HTR-8/SVneo (cell line): Measurements from ENCODE around the gene ZC3H12C.

ENCODE experiments used
- DNase-seq: peaks from one replicate; pipeline ENCODE4 v3.0.0; 2011; ENCODE audit warnings: low spot score, mixed read lengths; ENCODE audit not compliant: insufficient read length
- FAIRE-seq: peaks from 2 replicates; lab custom pipeline; 2011; peaks lifted over from hg19 to GRCh38; lab: Jason Lieb, UNC

ZC3H12C gene

DNA sequence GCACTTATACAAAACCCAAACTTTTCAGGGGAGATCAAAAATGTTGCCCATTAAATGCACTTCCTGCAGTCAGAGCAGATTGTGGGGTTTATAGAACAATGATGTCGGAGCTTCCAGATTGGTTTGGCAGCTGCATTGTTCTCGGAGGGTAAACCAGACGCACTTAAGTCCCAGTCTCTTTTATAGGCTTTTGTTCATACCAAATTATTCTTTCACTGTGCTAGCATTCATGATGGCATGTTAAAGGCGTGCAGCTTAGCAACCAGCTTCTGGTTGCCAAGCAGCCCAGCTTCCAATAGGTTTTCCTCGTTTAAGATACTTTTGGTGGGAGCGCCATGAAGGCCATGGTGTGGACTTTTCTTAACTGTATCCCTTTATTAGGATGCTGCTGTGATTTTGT is 40.9 kb downstream of the ZC3H12C start:
- FAIRE-seq (no peak), DNase-seq (no peak)

DNA sequence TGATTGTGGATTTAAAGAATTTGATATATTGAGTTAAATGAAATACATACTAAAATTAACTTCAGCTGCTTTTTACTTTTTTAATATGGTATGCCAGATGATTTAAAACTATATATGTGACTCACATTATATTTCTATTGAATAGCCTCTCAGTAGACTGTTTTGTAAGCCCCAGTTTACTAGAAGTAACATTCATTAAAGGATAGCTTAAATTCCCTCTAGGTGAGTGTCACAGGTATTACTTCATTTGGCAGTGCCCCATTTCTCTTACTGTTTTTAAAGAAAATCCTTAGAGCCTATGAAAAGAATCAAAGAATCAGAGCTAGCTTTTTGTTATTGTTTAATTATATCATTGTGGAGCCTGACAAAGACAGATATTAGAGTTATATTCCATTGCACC is 48.6 kb downstream of the ZC3H12C start:
- FAIRE-seq = no peak
- no peak for DNase-seq

DNA sequence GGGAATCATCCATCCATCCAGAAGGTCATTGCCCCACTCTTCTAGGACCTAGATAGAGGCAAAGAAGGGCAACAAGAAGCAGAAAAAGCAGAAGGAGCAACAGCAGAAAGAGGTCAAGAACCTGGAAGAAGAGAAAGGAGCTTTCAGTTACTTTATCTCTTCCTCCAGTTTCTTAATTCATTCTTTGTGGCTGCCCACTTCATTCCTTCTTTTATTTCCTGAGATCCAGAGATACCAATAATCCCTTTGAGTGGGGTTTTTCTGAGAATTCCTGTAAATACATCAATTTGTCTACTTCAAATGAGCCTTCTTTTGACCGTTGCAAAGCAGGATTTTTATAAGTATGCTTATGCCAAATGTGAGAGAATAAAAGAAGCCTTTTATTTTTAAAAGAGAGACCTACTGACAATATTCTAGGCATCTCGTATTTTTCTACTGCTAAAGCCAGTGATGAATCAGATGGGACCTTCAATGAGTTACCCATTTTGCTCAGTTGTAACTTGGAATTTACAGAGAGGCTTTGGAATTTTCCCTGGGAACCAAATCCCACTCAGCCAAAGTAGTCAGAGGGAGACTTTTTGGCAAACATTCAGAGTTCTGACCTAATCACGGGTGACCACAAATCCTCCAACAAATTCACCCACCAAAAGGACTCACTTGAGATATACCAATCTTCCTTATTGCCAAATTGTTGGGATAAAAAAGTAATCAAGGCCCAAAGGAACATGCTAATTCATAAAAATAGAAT is 54.9 kb downstream of the ZC3H12C start:
- FAIRE-seq (no peak), DNase-seq (peak; percentile 32)

DNA sequence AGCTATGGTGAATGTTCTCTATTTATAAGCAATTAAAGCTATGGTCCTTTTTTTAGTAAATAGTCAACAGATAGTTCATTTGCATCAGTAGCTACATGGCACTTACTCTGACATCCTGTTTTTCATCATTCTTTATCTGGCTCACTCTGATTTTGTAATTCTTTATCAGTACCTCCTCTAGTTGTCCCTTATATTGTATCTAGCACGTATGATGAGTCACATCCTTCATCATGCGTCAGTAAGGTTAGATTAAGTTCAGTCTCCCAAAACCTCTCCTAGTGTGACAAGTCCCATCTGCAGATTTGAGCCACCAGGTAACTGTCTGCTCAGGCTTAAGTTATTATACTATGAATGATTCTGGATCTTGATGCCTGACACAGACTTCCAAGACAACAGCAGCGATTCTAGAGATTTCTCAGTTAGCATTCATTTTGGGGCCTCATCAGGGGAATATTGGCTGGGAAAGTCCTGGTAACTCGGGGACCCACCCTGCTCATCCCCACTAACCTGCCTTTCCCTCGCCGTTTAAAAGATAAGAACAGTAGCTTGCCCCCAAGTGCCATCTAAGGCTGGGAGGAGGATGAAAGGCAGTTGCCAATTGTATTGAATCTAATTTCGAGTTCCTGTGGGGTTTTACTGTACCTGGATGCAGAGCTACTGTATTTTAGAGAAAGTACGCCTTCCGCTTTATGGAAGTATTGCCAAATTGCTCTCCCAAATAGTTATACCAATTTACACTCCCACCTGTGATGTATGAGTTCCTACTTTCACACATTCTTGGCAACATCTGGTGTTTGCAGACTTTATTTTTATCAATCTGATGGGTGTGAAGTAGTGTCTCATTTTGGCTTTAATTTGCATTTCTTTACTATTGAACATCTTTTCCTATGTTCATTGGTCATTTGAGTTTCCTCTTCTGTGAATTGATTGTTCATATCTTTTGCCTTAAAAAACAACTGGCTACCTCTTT is 55.9 kb downstream of the ZC3H12C start:
- DNase-seq (peak; percentile 45), FAIRE-seq (peak; percentile 86)

- peak; percentile 26 for FAIRE-seq
- DNase-seq = no peak
Measured at GRCh38 chr11:110152199-110152598, 59.0 kb downstream of the ZC3H12C start.

DNA sequence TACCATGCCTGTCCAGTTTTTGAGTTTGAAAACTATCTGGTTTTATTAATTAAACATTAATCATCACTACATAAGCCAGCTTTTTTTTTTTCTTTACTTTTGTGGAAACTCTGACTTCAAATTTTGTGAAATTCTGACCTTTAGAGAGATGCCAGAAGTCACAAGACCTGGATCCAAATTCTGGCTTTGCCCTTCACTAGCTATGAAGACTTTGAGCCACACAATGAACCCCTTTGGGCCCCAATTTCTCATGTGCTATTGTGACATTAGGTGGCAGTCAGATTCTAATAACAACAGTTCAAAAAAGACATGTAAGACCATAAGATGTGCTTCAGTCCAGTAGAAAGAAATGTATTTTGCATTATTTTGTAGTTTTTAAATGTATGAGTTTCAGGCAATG is 60.3 kb downstream of the ZC3H12C start:
- no peak for DNase-seq
- no peak for FAIRE-seq

GRCh38 chr11:110156503-110156902 is 63.3 kb downstream of the ZC3H12C start:
- DNase-seq (no peak), FAIRE-seq (no peak)

- DNase-seq (no peak), FAIRE-seq (no peak)
Measured at GRCh38 chr11:110158317-110159200, 65.4 kb downstream of the ZC3H12C start.

GRCh38 chr11:110159476-110159875 is 66.3 kb downstream of the ZC3H12C start:
- DNase-seq (no peak), FAIRE-seq (no peak)

- DNase-seq = no peak
- no peak for FAIRE-seq
Measured at GRCh38 chr11:110160016-110160415, 66.8 kb downstream of the ZC3H12C start.

DNA sequence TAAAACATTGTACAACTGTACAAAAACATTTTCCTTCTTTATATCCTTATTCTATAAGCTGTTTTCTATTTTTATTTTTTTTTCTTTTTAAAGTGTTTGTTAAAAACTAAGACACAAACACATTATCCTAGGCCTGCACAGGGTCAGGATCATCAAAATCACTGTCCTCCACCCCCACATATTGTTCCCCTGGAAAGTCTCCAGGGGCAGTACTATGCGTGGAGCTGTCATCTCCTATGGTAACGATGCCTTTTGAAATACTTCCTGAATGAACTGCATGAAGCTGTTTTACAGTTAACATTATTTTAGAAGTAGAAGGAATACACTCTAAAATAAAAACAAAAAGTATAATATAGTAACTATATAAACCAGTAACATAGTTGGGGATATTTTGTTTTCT is 67.2 kb downstream of the ZC3H12C start:
- FAIRE-seq (no peak), DNase-seq (no peak)

DNA sequence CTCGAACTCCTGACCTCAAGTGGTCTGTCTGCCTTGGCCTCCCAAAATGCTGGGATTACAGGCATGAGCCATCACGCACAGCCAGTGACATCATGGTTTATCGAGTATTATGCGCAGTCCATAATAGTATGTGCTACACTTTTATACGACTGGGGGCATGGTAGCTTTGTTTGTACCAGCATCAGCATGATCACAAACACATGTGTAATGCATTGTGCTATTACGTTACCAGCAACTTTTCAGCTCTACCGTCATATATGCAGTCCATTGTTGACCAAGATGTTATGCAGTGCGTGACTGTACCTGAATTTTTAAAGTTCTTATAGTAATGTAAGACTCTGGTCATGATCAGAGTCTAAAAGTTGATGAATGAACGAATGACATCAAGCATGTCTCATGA is 67.9 kb downstream of the ZC3H12C start:
- FAIRE-seq (peak; percentile 4), DNase-seq (no peak)

DNA sequence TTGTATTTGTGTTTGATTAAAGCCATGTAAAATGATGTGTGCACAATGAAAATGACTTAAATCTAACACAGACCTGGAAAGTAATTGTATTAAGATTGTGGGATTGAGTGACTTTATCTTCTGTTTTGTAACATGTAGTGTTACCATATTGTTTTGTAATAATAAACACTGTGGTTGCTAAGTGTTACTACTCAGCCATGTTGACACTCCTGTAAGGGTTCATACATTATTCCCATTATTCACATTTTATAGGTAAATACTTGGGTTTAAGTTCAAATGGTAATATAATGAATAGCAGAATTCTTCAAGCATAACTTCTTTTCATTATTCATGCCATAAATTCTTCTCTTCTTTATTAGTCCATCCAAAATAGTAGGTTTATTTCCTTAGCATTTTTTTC is 69.0 kb downstream of the ZC3H12C start:
- DNase-seq (no peak), FAIRE-seq (no peak)

GRCh38 chr11:110165039-110165925 is 72.1 kb downstream of the ZC3H12C start:
- FAIRE-seq (no peak), DNase-seq (no peak)

DNA sequence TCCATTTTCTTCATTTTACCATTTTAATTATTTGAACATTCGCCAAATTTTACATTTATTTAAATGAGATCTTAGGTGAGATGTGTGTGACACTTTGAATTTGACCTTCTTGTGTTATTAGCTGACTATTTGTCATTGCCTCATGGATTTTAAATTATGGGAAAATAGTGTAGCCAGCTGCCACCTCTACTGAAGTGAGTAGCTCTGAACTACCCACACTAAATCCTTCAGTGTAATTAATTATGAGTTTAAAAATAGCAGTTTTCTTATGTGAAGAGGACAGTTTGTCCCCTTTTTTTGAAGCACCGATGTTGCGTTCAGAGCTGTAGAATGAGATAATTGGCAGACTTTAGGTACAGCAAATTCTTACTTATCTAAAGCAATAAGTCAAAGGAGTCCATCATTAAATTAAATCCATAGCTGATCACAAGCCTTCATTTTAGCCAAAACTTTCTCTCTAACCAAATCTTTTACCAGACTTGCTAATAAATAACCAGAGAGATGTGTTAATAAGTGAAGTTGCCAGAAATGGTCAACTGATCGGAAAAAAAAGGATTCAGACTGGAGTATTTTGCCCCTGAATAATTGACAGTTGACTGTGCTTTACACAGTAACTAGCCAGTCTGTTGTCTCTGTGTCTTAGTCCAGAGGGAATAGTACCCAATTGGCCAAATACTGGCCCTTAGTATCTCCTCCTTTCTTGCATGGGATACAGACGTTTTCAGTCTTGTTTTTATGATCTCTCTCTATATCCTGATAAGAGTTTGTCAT is 75.0 kb downstream of the ZC3H12C start:
- no peak for FAIRE-seq
- no peak for DNase-seq

DNA sequence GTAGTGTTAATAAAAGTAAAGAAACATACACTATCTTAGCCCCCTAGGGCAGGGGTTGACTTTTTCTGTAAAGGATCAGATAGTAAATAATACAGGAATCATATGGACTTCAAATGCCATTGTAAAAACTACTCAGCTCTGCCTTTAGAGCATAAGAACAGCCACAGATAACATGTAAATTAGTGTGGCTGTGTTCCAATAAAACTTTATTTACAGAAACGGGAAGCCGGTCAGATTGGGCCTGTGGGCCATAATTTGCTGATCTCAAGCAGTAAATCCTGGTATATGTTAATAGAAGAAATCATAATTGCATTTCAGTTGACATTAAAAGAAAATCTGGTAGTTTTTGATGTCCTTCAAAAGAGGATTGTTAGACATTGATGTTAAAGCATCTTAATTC is 76.5 kb downstream of the ZC3H12C start:
- no peak for FAIRE-seq
- DNase-seq = no peak

DNA sequence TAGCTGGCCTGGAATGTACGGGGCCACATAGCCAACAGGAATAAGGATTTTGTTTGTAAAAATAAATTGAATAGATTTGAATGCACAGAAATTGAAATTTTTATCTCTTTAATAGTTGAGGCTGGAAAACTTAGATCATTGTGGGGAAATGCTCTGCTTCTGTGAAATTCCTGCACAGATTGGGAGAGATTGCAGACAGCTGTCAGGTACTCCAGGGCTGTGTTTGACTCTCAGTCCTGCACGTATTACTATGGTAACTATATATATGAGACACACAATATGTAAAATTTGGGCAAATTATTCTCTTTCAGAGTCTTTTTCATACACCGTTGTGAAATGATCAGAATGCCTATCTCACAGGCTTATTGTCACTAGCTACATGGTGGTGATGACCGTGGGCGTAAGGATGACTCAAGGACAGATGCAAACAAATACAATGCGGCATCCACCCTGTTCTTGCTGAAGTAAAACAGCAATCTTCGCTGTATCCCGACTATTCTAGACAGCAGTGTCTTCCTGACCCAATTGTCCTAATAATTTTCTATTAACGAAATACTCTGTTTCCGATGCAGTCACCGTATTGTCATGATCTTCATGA is 79.4 kb downstream of the ZC3H12C start:
- no peak for DNase-seq
- no peak for FAIRE-seq
